HG03159 (cell line): Measurements from ENCODE around the gene KCNE2.
A peak's percentile ranks its signal among the peaks of the same experiment; 100 is the strongest.
"Not testable (repeated sequence)": the region's sequence is repeated elsewhere in the genome, so short reads cannot be mapped to it uniquely, and the experiment has no call there.

ENCODE experiments used
- ATAC-seq: cut with Tn5 transposase; IDR thresholded peaks from one replicate; pipeline ENCODE4 v1.9.1; 2021; ENCODE audit warnings: mild to moderate bottlenecking, moderate library complexity; ENCODE audit not compliant: unreplicated experiment

KCNE2 gene

GRCh38 chr21:34352556-34352955 lies 11.2 kb upstream of the KCNE2 start:
- ATAC-seq, result no peak

- no peak for ATAC-seq
Observed at GRCh38 chr21:34353182-34353581, 10.6 kb upstream of the KCNE2 start.

DNA sequence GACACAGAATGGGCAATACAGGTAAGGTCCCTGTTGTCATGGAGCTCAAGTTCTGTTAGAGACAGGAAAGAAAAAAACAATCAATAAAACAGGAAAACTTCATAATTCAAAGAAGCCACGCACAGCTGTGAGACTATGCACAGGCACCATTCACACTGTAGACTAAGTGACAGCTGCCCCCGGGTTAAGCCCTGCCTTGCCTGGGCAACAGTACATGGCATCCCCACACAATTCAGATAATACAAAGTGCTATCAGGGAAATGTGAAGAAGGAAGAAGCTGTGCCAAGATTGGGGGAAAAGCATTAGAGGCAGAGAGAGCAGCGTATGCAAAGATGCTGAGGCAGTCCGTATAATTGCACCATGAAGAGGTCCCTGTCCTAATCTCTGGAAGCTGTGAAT lies 9.0 kb upstream of the KCNE2 start:
- ATAC-seq, result no peak

GRCh38 chr21:34355570-34355969 lies 8.2 kb upstream of the KCNE2 start:
- ATAC-seq, result no peak

DNA sequence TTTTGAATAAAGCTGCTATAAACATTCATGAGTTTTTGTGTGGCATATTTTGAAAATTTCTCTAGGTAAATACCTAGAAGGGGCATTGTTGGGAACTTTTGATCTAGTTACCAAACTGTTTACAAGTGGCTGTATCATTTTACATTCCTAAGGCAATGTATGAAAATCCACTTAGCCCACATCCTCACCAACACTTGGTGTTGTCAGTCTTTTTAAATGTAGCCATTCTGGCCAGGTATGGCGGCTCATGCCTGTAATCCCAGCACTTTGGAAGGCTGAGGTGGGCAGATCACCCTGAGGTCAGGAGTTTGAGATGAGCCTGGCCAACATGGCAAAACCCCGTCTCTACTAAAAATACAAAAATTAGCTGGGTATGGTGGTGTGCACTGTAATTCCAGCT lies 5.9 kb upstream of the KCNE2 start:
- no peak for ATAC-seq

DNA sequence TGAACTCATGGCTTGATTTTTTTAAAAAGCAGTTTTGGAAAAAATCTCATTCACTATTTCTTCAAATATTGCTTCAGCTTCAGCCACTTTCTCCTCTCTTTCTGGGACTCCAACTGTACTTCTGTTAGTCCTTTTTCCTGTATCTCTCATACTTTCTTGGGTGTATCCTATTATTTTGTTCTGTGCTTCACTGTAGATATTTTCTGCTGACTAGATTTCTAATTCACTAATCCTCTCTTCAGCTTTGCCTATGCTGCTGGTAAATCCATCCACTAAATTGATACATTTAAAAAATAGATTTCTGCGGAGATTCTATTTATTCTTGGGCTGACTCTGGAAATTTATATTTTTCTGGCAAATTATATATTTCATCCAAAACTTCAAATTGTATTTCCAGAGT lies 4.9 kb upstream of the KCNE2 start:
- ATAC-seq, result no peak

GRCh38 chr21:34360488-34361241 lies 3.1 kb upstream of the KCNE2 start:
- ATAC-seq, result no peak

DNA sequence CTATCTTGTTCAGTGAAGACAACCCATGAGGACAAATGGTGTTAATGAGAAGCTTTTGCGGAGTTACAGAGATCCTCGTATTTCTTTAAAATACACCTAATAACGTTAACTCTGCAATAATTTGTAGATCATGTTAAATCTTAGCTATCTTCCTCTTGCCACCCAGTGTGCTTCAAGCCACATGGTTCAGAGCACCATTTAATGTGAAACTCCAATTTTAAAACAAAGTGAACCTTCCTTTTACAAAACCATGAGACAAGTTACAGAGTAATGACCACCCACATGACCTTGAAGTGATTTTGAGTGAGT lies 1.7 kb upstream of the KCNE2 start:
- ATAC-seq, result no peak

GRCh38 chr21:34362670-34363069 lies 1.1 kb upstream of the KCNE2 start:
- no peak for ATAC-seq

DNA sequence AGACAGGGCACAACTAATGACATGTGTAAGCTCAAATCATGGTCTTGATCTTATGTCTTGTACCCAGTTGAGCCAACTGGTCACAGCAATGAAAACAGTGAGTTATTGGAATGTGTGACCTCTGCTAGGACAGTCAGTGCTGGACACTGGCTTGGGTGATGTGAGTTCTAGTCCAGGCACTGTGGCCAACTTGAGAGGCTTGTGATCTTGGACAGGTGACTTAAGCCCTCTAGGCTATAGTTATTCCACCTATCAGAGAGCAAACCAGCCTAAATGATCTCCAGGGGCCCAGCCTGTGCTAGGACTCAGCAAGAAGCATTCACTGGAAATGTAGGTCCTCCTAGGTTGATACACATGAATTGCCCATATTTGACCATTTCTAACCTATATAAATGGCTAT lies 1.1 kb downstream of the KCNE2 start:
- no peak for ATAC-seq

- ATAC-seq, result no peak
Observed at GRCh38 chr21:34365809-34366208, 2.0 kb downstream of the KCNE2 start.

GRCh38 chr21:34367320-34367935 lies 3.6 kb downstream of the KCNE2 start:
- ATAC-seq, result no peak

- no peak for ATAC-seq
Observed at GRCh38 chr21:34369741-34370140, 5.9 kb downstream of the KCNE2 start.

DNA sequence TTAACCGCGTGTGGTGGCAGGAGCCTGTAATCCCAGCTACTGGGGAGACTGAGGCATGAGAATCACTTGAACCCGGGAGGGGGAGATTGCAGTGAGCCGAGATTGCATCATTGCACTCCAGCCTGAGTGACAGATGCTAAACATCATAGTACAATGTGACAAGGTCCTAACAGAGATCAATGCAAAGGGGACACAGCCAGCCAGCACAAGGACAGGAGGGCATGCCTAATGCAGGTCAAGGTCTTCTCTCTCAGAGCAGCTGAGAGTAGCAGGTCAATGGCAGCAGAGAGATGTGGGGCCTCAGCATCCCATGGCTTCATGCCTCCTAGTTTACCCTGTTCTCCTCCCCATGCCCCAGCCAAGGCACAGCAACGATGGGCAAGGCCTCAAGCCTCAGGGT lies 8.5 kb downstream of the KCNE2 start:
- no peak for ATAC-seq

GRCh38 chr21:34374462-34374861 lies 10.7 kb downstream of the KCNE2 start:
- not testable (repeated sequence) for ATAC-seq

GRCh38 chr21:34374940-34375618 lies 11.3 kb downstream of the KCNE2 start, which contains the start of gene SMIM11:
TSS of gene SMIM11 (plus strand) at chr21:34375507. CDS start at chr21:34379505, 3,998 bp downstream.
- ATAC-seq, result peak; percentile 93

- ATAC-seq, result peak; percentile 68
Observed at GRCh38 chr21:34375619-34375972, 11.8 kb downstream of the KCNE2 start.

DNA sequence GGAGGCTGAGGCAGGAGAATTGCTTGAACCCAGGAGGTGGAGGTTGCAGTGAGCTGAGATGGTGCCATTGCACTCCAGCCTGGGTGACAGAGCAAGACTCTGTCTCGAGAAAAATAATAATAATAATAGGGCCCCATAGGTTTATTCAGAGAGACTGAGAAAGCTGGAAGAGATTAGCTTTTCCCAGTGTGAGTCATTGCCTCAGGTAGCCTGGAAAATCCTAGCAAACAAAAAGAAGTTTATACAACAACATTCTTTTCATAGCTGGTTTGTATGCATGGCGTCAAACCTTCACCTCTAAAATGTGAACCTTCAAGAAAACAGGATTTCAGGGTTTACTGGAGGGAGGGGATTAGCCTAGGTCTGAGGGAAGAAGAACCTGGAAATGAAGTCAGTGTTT lies 19.3 kb downstream of the KCNE2 start:
- ATAC-seq, result not testable (repeated sequence)

GRCh38 chr21:34383724-34384415 lies 20.1 kb downstream of the KCNE2 start:
- ATAC-seq, result not testable (repeated sequence)

- ATAC-seq, result not testable (repeated sequence)
Observed at GRCh38 chr21:34400522-34400921, 36.7 kb downstream of the KCNE2 start.

- ATAC-seq, result not testable (repeated sequence)
Observed at GRCh38 chr21:34404742-34405141, 40.9 kb downstream of the KCNE2 start.

- ATAC-seq, result not testable (repeated sequence)
Observed at GRCh38 chr21:34405686-34406085, 41.9 kb downstream of the KCNE2 start.
